ENCODE data around the gene LINC00237. TPM values are rescaled to one million over a fixed set of nuclear protein-coding genes. Genes with fewer than 3 reads are reported as not detected.

The LINC00237 gene
- total RNA-seq, 4 donors from 2014 or later: not detected

GRCh38 chr20:21076073-21076472, 30.1 kb downstream of the LINC00237 start:
- Histone ChIP-seq H3K4me1 (no peaks in the 10 kb centered on the region), H3K27me3 (no peaks in the 10 kb centered on the region), H3K4me3 (no peak overlapping the region), H3K9me3 (no peaks in the 10 kb centered on the region), H3K27ac (no peak overlapping the region), H3K36me3 (no peaks in the 10 kb centered on the region)
- intact Hi-C loops (cut with DNase I; ENCODE audit: low total_unique reads): no loop called here
- DNase-seq: no peak
- no peak for TF ChIP-seq POLR2A (IDR thresholded peaks at IDR 0.05)
- TF ChIP-seq, protein P1, sequence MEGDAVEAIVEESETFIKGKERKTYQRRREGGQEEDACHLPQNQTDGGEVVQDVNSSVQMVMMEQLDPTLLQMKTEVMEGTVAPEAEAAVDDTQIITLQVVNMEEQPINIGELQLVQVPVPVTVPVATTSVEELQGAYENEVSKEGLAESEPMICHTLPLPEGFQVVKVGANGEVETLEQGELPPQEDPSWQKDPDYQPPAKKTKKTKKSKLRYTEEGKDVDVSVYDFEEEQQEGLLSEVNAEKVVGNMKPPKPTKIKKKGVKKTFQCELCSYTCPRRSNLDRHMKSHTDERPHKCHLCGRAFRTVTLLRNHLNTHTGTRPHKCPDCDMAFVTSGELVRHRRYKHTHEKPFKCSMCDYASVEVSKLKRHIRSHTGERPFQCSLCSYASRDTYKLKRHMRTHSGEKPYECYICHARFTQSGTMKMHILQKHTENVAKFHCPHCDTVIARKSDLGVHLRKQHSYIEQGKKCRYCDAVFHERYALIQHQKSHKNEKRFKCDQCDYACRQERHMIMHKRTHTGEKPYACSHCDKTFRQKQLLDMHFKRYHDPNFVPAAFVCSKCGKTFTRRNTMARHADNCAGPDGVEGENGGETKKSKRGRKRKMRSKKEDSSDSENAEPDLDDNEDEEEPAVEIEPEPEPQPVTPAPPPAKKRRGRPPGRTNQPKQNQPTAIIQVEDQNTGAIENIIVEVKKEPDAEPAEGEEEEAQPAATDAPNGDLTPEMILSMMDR (IDR thresholded peaks at IDR 0.05): no peak

DNA sequence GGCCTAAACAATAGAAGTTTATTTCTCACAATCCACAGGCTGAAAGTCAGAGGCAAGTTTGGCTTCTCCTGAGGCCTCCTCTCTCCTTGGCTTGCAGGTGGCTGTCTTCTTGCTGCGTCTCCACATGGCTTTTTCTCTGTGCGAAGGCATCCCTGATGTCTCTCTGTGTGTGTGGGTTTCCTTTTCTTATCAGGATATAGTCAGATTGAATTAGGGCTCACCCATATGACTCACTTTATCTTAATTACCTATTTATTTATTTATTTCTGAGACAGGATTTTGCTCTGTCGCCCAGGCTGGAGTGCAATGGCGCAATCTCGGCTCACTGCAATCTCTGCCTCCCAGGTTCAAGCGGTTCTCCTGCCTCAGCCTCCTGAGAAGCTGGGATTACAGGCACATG, 30.7 kb downstream of the LINC00237 start:
- intact Hi-C loops (cut with DNase I; ENCODE audit: low total_unique reads): no loop called here
- no peak for TF ChIP-seq POLR2A (IDR thresholded peaks at IDR 0.05)
- TF ChIP-seq, protein P1 (IDR thresholded peaks at IDR 0.05): no peak
- no peaks in the 10 kb centered on the region for H3K9me3 ChIP-seq

DNA sequence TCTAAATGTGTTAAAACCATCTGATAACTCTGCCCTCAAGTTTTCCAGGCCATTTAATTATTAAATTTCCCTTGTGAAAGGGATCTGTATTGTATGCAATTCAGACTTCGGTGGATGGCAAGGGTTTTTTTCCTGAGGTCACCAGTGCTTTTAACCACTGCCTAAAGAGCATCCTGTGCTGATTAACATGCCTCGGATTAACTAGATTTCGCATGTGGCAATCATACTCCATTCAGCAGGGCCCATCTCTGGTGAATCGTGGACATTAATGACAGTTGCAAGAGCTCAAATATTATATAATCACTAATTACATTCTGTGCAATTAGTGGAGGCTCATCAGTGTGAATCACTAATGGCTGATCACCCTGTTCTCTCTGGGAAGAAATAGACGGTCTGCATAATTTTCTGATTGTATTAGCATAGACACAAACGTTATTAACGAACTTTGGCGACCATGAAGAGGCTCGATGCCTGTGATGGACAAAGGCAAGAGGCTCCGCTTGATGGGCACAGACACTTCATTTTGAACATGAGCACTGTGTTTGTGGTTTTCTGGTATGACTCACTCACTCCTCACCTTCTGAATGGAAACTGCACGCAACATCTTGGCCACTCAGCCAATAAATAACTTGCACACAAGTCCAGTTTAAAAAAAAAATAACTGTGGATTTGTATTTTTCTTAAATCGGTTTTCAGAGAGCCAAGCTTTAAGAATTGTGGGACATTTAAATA, 31.4 kb downstream of the LINC00237 start:
- intact Hi-C loops (cut with DNase I; ENCODE audit: low total_unique reads): no loop called here
- H3K27ac ChIP-seq: no peak overlapping the region
- no peak for DNase-seq
- TF ChIP-seq POLR2A (IDR thresholded peaks at IDR 0.05): no peak
- TF ChIP-seq, protein P1 (IDR thresholded peaks at IDR 0.05): no peak
- no peaks in the 10 kb centered on the region for H3K4me1 ChIP-seq
- H3K36me3 ChIP-seq: no peaks in the 10 kb centered on the region
- H3K27me3 ChIP-seq: no peaks in the 10 kb centered on the region
- H3K9me3 ChIP-seq: no peaks in the 10 kb centered on the region
- no peak overlapping the region for H3K4me3 ChIP-seq

More for the DNA sequence above, 30.7 kb downstream of the LINC00237 start:
- Histone ChIP-seq H3K36me3 (no peaks in the 10 kb centered on the region), H3K27ac (no peak overlapping the region), H3K27me3 (no peaks in the 10 kb centered on the region), H3K4me1 (no peaks in the 10 kb centered on the region), H3K4me3 (no peak overlapping the region)
- no peak for DNase-seq

DNA sequence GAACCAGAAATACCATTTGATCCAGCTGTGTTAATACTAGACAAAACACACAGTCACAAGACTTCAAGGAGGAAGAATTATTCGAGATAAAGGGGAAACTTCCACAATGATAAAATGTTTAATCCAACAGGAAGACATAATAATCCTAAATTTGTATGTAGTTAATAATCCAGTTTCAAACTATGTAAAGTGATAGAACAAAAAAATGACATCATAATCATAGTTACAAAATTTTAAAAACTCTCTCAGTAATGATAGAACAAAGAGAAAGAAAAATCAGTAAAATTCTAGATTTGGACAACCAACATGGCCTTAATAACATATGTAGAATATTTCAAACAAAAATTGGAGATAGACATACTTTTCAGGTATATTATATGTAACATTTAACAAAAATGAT, 38.9 kb downstream of the LINC00237 start:
- no peaks in the 10 kb centered on the region for H3K27me3 ChIP-seq
- TF ChIP-seq, protein P1 (IDR thresholded peaks at IDR 0.05): no peak
- TF ChIP-seq POLR2A (IDR thresholded peaks at IDR 0.05): no peak
- no peaks in the 10 kb centered on the region for H3K9me3 ChIP-seq
- no peak for DNase-seq
- intact Hi-C loops (cut with DNase I; ENCODE audit: low total_unique reads): no loop called here
- no peaks in the 10 kb centered on the region for H3K4me1 ChIP-seq
- no peak overlapping the region for H3K4me3 ChIP-seq
- H3K36me3 ChIP-seq: no peaks in the 10 kb centered on the region
- no peak overlapping the region for H3K27ac ChIP-seq

GRCh38 chr20:21064924-21065323, 41.2 kb downstream of the LINC00237 start:
- intact Hi-C loops (cut with DNase I; ENCODE audit: low total_unique reads): no loop called here
- Histone ChIP-seq H3K27me3 (no peaks in the 10 kb centered on the region), H3K9me3 (no peaks in the 10 kb centered on the region), H3K4me3 (no peak overlapping the region), H3K4me1 (no peaks in the 10 kb centered on the region), H3K36me3 (no peaks in the 10 kb centered on the region), H3K27ac (no peak overlapping the region)
- no peak for DNase-seq
- TF ChIP-seq POLR2A (IDR thresholded peaks at IDR 0.05): no peak
- TF ChIP-seq, protein P1 (IDR thresholded peaks at IDR 0.05): no peak
